Astrocyte of the spinal cord (primary cell): Measurements from ENCODE around the gene CASQ1.
A peak's percentile ranks its signal among the peaks of the same experiment; 100 is the strongest.

Experiments used
- DNase-seq: peaks from one replicate; pipeline ENCODE4 v3.0.0; 2011; ENCODE audit warnings: low read depth, low spot score
- H3K4me3 ChIP-seq: 2 replicates; pipeline ENCODE4 v1.5.1; 2011; ENCODE audit warnings: low read depth, mild to moderate bottlenecking, low read length, moderate library complexity
- CTCF ChIP-seq: IDR thresholded peaks from 2 replicates; pipeline ENCODE4 v1.5.1; 2012; ENCODE audit warnings: low read depth, mild to moderate bottlenecking, low read length, inconsistent platforms
- in situ Hi-C: cut with HindIII; loops from 2 replicates; pipeline ENCODE4 v1.10.0; 2017; ENCODE audit warnings: low sequenced_read_pairs

The CASQ1 gene

DNA sequence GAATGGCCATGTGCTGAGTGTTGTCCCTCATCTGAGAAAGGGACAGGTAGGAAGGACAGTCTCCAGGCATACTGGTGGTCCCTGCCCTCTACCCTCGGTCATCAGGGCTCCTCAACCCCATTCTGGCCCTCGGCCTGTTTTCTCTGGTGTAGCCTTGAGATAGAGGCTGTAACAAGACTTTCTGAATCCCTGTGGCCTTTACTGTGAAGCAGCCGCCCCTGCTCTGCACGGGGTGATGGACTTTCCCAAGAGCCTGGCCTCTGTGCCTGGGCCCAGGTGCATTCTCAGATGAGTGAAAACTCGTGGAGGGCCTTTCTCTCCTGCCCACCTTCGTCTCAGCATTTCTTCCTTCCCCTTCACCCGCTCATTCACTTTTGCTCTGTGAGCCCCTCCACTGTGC, 3.0 kb upstream of the CASQ1 start:
- no peak overlapping the region for H3K4me3 ChIP-seq
- in situ Hi-C loops, result no loop called here
- TF ChIP-seq CTCF, result no peak
- no peak for DNase-seq

- DNase-seq, result no peak
- in situ Hi-C loops, result no loop called here
- H3K4me3 ChIP-seq, result no peak overlapping the region
- TF ChIP-seq CTCF, result no peak
These were observed 2.0 kb upstream of the CASQ1 start for GRCh38 chr1:160188341-160188740.

DNA sequence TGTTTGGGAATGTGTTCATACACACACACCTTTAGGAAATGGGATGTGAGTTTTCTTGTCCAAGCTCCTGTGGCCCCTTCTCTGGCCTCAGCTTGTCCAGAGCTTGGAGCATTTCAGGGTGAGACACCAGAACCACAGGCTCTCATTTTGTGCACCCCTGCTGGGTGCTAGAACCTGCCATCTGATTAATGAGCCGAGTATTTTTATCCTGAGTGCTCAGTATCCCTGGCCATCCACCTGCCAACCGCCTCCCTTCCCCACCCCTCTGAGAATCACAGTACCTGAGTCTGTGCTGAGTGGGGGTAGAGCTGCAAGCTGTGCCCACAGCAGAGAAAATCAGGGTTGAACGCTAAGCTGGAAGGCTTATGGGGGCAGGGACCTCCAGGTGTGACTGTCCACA, 1.4 kb downstream of the CASQ1 start:
- in situ Hi-C loops, result no loop called here
- H3K4me3 ChIP-seq, result no peak overlapping the region
- no peak for TF ChIP-seq CTCF
- no peak for DNase-seq

- no peak for DNase-seq
- H3K4me3 ChIP-seq, result no peak overlapping the region
- TF ChIP-seq CTCF, result no peak
- in situ Hi-C loops, result no loop called here
These were observed 1.9 kb downstream of the CASQ1 start for GRCh38 chr1:160192234-160192633.

DNA sequence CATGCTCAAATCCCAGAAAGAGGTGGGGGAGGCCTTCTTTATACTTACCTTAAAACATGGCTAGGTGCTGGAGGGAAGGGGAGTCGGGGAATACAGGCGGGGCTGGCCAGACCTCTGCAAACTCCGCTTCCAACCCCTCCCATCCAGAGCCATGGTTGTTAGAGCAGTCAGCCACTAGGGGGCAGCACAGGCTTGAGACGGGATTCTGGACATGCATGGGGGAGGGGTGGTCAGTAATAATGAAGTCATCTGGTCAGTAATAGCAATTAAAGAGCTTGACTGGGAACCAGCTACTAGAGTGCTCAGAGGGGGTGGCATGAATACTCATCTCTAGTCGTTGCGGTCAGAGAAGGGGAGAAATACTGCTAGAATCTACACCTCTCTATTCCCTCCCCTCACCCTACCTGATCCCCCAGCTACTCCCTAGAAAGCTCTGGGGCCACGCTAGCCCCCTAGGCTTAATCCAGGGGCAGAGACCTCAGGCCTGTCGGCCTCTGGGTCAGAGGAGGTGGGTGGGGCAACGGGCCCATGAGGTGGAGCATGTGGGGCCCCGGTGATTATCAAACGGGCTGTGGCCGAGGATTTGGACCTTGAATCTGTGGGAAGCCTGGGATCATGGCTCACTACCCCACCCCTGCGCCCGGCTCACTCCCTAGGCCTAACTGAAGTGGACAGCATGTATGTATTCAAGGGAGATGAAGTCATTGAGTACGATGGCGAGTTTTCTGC, 2.9 kb downstream of the CASQ1 start:
- peak; percentile 83 for DNase-seq
- in situ Hi-C loops, result no loop called here
- H3K4me3 ChIP-seq, result no peak overlapping the region
- TF ChIP-seq CTCF, result peak; percentile 94

DNA sequence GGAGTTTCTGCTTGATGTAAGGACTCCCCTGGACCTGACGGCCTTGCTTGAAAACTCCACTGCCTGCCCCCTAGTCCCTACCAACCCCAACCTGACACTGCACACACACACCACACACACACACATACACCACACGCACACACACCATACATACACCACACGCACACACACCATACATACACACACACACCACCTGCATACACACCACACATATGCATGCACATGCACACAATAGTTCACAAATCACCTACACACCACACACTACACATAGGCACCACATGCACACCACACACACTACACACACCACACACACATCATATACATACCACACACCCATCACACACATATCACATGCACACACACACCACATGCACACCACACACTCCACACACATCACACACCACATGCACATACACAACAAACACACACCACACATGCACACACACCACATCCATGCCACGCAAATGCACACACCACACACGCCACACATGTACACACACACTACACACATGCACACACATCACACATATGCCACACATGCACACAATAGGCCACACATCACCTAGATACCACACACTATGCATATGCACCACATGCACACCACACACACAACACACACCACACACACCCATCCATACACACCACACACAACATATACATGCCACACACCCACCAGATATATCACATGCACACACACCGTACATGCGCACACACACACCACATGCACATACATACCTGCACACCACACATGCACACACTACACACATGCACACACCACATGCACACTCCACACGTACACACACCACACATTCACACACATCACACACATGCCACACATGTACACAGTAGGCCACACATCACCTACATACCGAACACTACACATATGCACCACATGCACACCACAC, 3.7 kb downstream of the CASQ1 start:
- DNase-seq, result no peak
- in situ Hi-C loops, result no loop called here
- no peak for TF ChIP-seq CTCF
- no peak overlapping the region for H3K4me3 ChIP-seq
